Astrocyte (in vitro differentiated cells and primary cell): ENCODE measurements around the gene KLC4.

Experiments
- CTCF ChIP-seq: IDR thresholded peaks from 2 replicates; pipeline ENCODE4 v1.5.1; 2011; ENCODE audit warnings: low read depth, mild to moderate bottlenecking, inconsistent platforms, low read length, moderate library complexity; ENCODE audit not compliant: insufficient read depth
- EZH2 ChIP-seq: IDR thresholded peaks from 2 replicates; pipeline ENCODE4 v1.6.1; 2012; ENCODE audit warnings: mild to moderate bottlenecking, low read length, inconsistent platforms; ENCODE audit not compliant: insufficient read depth

DNA sequence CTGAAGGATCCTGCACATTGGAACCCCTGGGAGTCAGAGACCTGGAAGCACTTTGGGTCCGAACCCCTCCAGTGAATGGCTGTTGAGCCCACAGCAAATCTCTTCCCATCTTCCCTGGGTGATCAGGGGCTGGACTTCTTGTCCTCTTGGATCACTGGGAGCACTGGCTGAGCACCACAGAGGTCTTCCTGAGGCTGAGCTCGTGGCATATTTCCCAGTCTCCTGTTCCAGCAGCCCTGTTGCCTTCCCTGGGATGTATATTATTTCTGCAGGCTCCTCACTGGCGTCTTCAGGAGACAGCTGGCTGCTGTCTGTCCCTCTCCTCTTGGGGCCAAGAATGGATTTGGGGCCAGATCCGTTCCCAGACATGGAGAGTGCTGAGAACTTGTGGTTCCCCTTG lies 60.1 kb downstream of the KLC4 start:
- no peak for TF ChIP-seq CTCF
- no peak for TF ChIP-seq EZH2
